SKM-1 (cell line): ENCODE measurements around the gene COL11A1.
"Not testable (repeated sequence)": the region's sequence is repeated elsewhere in the genome, so short reads cannot be mapped to it uniquely, and the experiment has no call there.

Source experiments
- DNase-seq: peaks from one replicate; lab custom pipeline; 2025; ENCODE audit not compliant: unreplicated experiment; lab: John Stamatoyannopoulos, UW

COL11A1 gene

DNA sequence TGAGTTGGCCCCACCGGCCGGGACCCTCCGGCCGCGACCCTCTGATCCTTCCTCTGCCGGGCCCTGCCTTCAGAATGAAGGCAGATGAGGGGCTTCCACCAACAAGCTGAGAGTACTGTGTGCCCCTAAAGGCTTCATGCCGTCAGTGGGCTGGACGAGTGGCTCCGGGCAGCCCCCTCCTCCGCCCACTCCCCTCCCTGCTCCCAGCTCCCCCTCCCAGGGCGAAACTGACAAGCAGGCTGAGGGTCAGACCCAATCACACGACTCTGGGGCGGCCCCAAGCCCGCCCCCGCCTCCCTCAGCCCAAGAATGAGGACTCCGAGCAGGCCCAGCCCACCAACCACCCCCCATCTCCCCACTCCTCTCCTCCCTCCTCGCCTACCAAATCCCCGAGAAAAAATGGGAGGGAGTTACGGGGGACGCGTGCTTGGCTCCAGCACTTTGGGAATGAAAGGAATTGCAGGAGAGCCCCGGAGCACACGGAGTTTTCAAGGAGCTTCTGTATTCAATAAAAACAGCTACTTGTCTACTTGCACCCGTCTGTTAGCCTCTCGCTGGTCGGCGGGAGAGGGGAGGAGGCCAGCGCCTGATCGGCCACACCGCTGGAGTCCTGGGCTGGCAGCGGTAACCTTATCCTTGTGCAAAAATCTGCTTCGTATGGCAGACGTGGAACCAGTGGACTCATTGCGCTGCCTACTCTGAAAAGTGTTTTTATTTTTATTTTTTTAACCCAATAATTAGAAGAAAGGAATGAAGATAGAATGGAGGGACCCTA lies at the start of gene COL11A1:
COL11A1 (minus strand) TSS at position 147 of the 775 bp plus-strand sequence. CDS start 344 bp downstream, outside the sequence.
- no peak for DNase-seq

DNA sequence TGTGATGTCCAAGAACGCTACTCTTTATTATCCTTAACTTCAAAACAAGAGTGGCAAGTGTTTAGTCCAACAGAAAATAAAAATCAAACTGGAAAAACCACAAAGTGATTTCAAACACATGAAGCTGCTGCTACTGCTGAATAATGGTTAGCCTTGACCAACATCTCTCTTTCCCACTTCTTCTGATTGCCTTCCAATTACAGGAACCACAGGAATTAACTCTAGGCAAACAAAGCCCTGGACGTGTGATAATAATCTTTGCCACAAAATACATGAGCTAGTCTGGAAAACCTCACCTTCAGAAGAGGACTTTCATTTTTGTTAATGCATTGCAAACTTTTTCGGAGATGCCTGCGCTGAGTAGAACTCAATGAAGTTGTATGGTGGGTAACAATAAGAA lies 48.6 kb upstream of the COL11A1 start:
- no peak for DNase-seq

DNA sequence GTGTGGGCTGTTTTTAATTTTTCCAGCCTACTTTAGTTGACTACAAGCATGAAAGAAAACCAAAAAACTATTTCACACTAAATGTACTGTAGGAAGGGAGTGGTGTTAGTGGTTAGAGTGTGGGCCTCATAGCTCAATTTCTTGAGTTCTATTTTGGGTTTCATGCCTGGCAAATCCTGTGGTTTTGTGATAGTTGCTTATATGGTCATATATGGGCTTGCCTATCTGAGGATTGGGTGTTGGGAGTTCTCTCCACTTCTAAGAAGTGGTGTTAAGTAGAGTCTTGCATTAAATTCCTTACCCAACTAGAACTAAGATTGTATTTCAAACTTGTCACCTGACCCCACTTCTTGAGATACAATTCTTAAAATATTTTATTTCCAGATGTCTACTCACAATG lies 37.8 kb upstream of the COL11A1 start:
- DNase-seq: no peak

DNA sequence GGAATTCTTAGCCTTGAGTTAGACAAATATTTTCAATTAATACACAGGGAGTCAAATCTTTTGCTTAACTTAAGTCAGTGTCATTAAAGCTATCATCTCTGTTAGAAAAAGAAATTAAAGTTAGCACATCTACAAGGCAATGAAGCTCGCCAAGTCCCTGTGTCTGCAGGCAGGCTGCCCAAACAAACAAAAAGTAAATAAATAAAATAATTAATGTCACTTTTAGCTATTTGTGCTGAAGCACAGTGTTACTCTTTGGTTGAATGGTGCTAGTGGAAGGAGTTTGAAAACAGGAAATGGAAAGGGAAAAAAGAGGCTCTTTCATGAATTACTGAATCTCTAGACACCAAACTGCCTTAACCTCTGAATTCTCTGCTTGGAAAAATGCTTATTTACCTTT lies 37.1 kb upstream of the COL11A1 start:
- DNase-seq: no peak

DNA sequence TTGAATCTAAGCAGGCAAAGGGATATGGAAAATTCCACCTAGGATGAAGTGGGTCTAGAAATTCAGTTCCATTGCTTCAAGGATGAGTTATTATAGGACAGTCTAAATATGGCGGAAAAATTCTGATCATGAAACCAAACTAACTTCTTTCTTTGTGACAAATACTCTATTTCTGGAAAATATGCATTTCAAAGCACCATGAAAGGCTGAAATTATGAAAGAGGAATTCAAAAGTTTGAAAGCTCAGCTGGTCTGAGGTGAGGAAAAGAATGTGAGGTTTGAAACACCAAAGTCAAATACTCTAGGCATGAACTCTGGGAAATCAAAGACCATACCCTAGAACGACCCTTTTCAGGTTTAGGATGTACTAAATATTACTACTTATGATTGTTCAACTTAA lies 36.4 kb upstream of the COL11A1 start:
- no peak for DNase-seq

DNA sequence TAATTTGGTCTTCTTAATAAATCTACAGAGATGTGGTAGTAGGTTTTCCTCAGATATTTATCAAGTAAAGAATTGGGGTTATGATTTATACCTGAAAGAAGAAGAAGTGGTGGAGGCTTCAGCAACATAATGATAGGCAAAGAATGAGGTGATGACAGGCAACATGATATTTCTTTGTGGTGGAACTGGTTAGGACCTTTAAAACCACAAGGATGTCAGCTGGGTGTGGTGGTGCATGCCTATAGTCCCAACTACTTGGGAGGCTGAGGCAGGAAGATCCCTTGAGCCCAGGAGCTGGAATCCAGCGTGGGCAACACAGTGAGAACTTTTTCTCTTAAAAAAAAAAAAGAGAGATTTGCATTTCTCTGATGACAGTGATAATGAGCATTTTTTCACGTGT lies 34.1 kb upstream of the COL11A1 start:
- DNase-seq: no peak

DNA sequence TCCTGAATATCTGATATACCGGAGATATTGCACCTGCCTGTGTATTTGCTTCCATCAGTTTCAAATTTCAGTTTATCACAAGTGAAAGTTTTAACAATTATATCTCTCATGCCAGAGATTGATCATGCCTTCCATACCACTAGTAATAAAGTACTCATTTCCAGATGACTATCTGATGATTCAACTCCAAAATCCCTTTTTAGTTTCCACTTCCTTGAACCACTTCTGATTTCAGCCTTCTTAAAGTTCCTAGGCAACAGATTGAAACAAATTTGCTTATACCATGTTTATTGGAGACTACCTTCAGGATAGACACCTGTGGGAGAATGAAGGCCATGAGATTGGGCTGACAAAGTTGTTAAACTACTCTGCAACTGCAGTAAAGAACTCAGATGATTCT lies 21.5 kb upstream of the COL11A1 start:
- DNase-seq: no peak

DNA sequence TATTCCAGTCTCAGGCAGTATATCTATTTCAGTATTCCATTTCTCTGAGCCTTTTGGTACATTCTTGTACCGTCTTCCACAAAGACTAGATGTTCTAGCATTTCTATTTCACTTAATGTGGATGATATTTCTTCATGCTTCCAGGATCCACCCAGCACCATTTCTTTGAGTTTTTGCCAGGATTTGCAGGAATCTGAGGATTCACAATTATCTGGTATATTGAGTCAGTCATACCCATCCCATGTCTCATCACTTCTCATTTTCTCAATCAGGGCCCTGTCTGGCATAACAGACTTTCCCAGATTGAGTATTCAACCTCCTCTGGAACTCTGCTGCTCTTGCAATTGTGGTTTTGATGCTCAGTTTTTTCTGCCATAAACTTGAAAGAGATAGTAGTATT lies 20.9 kb upstream of the COL11A1 start:
- DNase-seq: no peak

DNA sequence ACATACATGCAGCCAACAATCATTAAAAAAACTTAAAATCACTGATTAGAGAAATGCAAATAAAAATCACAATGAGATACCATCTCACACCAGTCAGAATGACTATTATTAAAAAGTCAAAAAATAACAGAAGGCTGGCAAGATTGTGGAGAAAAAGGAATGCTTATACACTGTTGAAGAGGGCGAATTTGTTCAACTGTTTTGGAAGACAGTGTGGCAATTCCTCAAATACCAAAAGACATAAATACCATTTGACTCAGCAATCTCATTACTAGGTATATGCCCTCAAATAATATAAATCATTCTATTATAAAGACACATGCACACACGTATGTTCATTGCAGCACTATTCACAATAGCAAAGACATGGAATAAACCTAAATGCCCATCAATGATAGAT lies 19.9 kb upstream of the COL11A1 start:
- DNase-seq: not testable (repeated sequence)

DNA sequence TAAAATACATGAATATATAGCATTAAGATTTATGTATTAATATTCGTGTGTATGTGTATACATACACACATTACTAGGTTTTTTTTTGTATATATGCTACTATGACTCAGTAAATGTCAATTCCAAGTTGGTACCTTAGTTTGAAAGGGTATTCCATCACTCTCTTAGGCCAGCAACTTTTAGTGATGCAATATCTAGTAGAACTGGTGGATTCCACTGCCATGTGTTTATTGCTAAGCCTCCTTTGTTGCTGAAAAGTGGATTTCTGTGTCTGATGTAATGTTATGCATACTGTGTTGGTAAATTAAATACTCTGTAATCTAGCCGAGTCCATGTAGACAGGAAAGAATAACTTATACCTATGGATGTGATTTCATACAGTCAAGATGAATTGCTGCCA lies 16.9 kb upstream of the COL11A1 start:
- DNase-seq: no peak

DNA sequence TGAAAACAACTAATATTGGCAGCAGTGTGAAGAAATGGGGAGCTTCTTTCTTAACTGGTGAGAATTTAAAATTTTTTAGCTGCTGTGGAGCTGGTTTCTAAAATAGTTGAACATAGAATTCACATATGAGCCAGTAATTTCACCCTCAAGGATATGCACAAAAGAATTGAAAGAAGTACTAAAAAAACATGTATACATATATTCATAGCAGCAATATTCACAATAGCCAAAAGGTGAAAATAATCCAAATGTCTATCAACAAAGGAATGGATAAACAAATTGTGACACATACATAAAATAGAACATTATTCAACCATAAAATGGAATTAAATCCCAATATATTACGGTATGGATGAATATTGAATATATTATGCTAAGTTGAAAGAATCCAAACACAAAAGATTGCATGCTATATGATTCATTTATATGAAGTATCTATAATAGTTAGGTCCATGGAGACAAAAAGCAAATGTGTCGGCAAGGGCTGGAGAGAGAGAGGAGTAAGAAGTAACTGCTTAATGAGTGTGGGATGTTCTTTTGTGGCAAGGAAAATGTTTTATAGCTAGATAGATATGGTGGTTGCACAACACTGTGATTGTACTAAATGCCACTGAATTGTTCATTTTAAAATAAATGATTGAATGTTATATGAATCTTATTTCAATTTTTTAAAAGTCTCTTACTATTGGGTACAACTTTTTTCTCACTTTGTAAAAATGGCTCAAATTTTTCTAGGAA lies 14.8 kb upstream of the COL11A1 start:
- no peak for DNase-seq

DNA sequence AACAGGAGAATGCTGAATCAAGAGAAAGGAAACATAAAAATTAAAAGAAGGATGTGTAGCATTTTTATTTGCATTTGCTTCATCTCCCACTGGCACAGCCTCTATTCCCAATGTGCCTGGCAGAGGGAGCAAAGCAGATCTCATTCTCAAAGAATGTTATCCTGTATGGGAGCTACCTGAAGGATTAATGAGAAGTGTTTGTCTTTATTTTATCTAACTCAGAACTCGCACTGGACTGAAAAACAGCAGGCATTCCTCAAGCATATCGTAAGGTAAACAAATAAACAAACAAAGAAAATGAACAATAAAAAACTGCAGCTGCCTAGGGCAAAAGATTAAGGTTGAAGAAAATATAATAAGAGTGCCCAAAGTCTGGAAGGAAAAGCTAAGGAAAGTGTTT lies 12.7 kb upstream of the COL11A1 start:
- DNase-seq: no peak

DNA sequence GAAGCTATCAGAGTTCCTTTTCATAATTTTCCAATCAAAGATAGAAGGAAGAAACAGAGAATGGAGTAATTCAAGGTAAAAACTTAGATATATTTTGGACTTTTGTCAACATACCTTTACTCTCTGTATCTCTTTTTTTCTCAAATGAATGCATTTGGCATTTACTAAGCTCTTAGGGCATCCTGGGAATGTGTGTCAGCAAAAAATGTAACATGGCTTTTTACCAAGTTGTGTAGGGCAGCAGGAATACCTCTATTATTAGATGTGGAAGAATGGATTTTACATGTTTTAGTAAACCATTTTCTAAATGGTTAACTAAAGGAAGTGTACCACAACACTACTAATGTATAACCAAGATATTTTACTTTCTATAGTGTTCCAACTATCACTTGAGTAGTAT lies 4.2 kb upstream of the COL11A1 start:
- DNase-seq: no peak

DNA sequence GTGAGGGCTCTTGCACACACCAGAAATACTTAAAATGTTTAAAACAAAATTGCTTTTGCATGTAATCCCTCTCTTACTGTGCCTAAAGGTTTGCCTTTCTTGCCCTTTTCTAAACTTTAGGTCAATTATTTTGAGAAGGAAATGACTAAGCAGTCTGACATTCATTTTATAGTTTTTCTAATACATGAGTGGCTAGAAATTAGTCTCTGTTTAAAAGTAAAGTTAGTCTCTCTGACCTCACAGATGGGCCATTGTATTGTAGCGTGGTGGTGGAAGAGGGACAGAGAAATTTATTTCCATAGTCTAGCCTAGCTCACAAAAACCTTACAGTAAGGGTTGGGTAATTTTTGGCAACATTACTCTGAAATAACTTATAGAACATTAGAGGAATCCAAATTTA lies 3.6 kb upstream of the COL11A1 start:
- DNase-seq: no peak

DNA sequence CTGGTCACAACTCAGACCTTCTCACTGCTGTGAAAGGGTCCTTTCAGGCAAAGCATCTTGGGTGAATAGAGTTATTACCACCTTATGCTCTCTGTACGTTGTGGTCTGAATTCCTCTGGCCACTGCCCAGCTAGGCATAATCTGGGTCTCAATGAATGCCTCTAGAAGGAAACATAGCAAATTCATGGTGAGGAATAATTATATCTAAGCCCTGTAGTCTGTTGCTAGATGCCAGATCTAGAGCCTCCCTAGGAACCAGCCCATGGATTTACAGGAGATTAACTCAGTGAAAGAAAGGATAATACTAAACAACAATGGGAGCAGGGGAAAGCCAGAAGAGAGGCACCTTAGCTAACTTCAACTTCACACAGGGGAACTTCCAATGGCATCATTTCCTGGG lies 2.4 kb upstream of the COL11A1 start:
- DNase-seq: no peak

DNA sequence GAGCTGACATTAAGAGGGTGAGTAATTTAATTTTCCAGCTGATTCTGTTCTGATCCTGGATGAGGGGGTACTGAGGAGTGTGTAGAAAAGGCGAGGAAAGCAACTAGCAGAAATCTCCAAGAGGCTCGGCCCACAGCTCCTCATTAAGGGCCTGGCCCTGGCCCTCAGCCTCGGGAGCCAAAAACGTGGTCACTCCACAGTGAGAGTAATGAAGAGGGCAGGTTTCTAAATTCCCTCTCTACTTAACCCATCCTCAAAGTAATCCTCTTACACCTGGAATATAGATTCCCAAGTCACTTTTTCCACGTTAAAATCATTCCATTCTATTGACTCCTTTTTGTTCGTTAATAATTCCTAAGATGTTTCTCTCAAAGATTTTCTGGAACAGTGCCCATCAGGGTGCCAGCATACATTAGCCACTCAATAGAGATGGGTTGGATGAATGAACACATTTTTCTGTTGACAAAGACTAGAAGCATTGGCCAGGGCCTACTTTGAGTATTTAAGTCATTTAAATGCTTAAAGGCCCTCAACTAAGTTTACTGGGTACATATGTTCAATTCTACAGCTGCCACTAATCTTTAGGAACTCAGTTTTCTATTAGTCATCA lies 1.1 kb upstream of the COL11A1 start:
- no peak for DNase-seq

DNA sequence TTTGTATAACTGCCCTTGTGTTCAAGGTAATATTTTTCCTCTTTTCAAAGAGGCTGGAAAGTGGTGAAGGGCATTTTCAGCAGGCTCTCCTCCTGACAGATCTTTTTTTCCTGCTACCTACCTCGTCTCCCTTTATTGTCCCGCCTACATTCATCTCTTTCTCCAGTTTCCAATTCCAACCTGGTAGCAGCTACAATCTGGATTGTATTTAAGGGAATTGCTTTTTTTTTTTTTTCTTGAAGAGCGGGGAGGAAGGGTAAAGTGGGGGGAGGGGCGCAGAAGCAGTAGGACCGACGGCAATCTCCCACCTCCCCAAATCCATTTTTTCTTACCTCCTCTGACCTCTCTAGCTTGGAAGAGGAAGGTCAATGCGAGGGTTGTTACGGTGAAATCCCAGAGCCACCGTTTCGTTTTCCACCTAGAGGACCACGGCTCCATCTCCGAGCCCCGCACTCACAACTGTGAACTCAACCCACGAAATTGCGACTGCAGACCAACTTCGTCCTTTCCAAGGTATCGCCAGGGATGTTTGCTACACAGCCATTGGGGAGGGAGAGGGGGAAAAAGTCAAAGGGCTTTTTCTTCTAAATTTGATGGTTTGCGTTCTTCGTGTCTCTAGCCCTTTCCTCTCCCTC lies 464 bp downstream of the COL11A1 start:
- DNase-seq: no peak

DNA sequence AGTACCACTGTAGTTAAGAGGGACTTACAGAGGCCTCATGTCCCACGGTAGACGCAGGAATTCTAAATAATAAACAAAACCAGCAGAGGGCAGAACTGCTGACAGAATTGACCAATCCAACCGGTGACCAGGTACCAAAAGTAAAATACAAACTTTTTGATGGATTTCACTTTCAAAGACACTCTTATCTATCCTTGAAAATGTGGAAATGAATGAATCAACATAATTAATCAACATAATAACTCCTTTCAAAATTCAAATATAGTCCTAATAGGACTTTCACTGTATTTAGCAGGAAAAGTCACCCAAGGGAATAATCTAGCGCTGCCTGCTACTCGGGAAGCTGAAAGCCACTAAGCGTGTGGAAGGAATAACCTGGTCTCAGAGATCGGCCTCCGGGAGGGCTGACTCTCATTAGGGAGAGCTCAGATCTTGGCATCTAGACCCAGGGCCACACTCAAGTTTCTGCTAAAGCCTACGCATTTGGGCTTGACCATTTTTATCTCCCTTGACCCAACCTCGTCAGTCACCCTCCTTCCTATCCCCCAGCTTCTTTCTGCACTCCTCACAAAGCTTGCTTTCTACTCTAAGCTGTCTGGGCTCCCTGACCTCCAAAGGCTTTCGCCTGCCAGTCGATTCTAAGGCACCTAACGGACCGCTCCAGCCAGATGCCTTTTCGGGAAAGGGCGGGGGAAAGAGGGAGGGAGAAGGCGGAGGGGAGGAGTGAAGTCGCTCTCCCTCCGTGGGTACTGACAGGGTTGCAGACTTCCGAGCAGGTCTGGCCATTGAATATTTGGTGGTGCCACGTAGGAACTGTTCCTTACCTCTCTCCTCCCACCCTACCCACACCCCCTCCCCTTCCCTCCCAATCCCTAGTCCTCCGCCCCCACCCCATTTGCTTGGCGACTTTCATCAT lies 1.6 kb downstream of the COL11A1 start:
- DNase-seq: peak; percentile 27

DNA sequence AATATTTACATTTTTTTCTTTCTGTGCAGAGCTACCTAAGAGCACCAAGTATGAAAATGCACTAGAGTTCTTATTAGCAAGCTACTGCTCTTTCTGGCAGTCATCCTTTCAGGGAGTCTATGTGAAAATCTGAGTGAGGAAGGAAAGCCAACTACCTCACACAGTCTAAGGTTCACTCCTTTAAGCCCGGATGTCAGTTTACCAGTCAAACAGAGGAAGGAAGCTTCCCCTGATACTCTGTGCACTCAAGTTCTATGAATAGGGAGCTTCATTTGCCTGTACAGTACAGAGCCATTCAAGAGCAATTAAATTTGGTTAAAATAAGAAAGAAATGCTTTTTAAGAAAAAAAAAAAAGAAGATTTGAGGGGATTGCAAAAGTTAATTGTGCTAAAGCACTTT lies 6.9 kb downstream of the COL11A1 start:
- DNase-seq: no peak

DNA sequence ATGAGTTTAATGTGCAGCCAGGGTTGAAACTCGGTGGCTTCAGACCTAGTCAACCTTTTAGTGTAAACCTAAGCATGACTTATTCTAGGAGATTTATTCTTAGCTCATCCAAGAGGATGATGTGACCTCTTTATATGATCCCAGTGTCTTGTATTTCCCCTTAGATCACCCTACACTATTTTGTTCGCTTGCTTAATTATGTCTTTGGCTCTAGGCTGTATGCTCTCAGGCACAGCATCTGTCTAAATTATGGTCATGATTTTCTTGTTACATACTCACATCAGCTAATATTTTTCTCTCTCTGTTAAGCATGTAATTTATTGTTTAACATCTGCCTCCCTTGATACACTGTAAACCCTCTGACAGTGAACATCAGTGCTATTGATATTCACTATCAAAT lies 19.1 kb downstream of the COL11A1 start:
- no peak for DNase-seq

DNA sequence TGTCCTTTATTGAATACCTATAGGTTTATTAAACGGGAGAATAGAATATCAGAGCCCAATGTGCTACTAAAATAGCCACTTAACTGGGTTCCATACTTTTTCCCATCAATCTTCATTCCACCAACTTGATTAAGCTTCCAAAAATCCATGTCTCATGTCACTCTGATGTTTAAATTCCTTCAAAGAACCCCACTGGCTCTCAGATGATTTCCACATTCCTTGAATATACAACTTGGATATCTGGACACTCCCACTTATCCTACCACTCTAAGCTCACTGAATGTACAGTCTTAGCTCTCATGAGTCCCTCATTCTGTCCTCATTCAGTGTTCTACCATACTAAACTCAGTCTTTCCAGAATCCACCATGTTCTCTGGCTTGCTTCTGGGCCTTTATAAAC lies 21.1 kb downstream of the COL11A1 start:
- no peak for DNase-seq
